ENCODE results near the gene MUSK.

Gene MUSK

DNA sequence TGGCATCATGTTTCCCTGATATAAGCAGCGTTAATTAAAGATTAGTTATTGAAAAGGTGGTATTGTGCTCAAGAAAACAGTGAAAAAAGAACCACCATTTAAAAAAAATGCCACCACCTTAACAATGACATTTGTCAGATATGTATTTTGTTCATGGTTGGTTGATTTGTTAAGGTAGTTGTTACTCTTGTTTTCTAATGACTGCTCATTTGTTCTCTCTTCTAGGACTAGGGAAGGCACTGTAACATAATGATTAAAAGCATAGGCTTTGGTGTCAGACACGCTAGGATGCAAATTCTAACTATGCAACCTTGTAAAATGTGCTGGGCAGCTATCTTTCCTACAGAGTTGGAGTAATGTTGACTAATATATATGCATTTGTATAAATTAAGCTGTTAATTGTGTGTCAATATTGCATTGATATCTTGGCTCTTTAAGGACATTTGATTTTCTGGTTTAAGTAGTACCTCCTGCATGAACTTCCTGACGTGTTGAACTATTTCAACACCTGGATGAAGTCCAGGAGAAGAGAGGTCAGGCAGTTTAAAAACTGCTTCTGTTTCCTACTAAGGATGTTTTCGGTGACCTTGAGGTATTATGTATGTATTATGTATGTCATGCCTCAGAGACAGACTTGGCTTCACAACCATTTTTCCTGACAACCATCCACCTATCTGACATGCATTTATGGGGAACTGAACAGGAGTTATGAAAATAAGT lies 77.8 kb downstream of the MUSK start:
- TF ChIP-seq TAF1 (IDR thresholded peaks at IDR 0.05; ENCODE audit: borderline replicate concordance, low read depth, low read length) (no peak), POLR2AphosphoS5 (IDR thresholded peaks at IDR 0.05; ENCODE audit: low read depth, low read length) (no peak), POLR2A (IDR thresholded peaks at IDR 0.05; ENCODE audit: low read depth, low read length) (no peak)
- FAIRE-seq: no peak

DNA sequence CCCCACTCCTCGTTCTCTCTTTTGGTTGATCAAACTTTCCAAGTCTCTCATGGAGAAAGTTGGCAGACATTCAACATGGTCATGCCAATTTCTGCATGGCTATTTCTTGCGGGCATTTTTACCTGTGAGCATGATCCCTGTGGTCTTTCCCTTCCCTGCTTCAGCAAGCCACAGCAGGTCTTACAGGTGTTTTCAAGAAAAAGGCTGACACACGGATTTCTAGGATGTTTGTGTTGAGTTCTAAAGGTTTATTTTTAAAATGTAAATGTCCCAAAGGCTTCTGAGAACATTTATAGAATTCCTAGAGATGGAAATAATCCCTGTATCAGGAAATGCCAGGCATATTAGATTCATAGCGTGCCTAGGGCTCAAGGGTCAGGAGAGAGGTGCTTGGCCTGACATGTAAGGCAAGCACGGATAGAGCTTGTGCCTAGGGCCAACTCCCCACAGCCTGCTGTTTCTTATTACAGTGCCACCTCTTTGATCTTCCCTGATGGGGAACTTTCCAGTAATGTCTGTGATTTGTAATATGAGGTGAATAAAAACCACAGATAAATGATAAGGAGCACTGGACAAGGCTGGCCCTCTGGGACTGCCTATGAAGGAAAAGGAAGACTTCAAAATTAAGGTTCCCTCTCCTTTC lies 79.8 kb downstream of the MUSK start:
- no peak for FAIRE-seq
- DNase-seq (ENCODE audit: insufficient read length): no peak
- TF ChIP-seq TAF1 (IDR thresholded peaks at IDR 0.05; ENCODE audit: borderline replicate concordance, low read depth, low read length) (no peak), POLR2AphosphoS5 (IDR thresholded peaks at IDR 0.05; ENCODE audit: low read depth, low read length) (no peak), POLR2A (IDR thresholded peaks at IDR 0.05; ENCODE audit: low read depth, low read length) (no peak)

More for the DNA sequence above, 77.8 kb downstream of the MUSK start:
- no peak for DNase-seq (ENCODE audit: insufficient read length)

- no peak for TF ChIP-seq POLR2AphosphoS5 (IDR thresholded peaks at IDR 0.05; ENCODE audit: low read depth, low read length)
- TF ChIP-seq POLR2A (IDR thresholded peaks at IDR 0.05; ENCODE audit: low read depth, low read length): no peak
- no peak for TF ChIP-seq TAF1 (IDR thresholded peaks at IDR 0.05; ENCODE audit: borderline replicate concordance, low read depth, low read length)
- DNase-seq (ENCODE audit: insufficient read length): no peak
- no peak for FAIRE-seq
These were observed 81.7 kb downstream of the MUSK start for GRCh38 chr9:110750272-110750671.

DNA sequence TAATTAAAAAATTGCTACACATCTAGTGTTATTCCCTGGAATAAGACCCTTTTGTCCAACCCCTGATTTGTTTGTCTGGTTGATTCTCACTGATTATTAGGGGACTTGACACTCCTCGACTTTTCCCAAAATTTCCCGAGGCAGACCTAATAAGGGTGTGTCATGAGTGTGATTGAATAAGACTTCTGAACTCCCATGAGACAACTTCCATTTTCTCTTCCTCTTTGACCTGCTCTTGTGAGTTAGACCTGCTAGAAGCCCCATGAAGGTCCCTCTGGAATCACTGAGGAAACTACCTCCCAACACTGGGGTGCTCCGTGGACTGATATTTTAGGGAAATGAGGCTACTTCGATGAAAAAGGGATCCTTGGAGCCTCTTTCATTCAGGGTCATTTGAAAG lies 83.4 kb downstream of the MUSK start:
- FAIRE-seq: no peak
- DNase-seq (ENCODE audit: insufficient read length): no peak
- TF ChIP-seq TAF1 (IDR thresholded peaks at IDR 0.05; ENCODE audit: borderline replicate concordance, low read depth, low read length) (no peak), POLR2AphosphoS5 (IDR thresholded peaks at IDR 0.05; ENCODE audit: low read depth, low read length) (no peak), POLR2A (IDR thresholded peaks at IDR 0.05; ENCODE audit: low read depth, low read length) (no peak)

- TF ChIP-seq POLR2A (IDR thresholded peaks at IDR 0.05; ENCODE audit: low read depth, low read length) (no peak), POLR2AphosphoS5 (IDR thresholded peaks at IDR 0.05; ENCODE audit: low read depth, low read length) (no peak), TAF1 (IDR thresholded peaks at IDR 0.05; ENCODE audit: borderline replicate concordance, low read depth, low read length) (no peak)
- no peak for FAIRE-seq
- DNase-seq (ENCODE audit: insufficient read length): no peak
These were observed 84.2 kb downstream of the MUSK start for GRCh38 chr9:110752766-110753165.

GRCh38 chr9:110753731-110754231 lies 85.2 kb downstream of the MUSK start:
- DNase-seq (ENCODE audit: insufficient read length): no peak
- no peak for FAIRE-seq
- TF ChIP-seq POLR2AphosphoS5 (IDR thresholded peaks at IDR 0.05; ENCODE audit: low read depth, low read length) (no peak), TAF1 (IDR thresholded peaks at IDR 0.05; ENCODE audit: borderline replicate concordance, low read depth, low read length) (no peak), POLR2A (IDR thresholded peaks at IDR 0.05; ENCODE audit: low read depth, low read length) (no peak)

DNA sequence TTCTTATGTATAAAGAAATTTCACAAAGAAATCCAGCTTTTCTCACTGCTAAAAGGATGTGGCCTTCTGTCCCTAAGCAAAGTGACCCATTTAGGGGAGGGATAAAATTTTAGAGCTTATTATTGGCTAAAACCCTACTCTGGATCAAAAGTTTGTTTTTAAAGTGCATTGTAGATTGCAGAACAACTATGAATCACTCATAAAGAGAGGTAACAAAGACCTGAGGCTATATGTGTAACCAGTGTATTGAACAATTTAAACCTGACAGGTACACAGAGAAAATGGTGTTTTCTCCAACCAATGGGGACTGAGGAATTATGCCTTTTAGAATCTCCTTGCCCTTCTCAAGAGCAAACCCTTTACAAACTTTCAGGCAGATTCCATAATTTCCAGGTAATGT lies 86.6 kb downstream of the MUSK start:
- TF ChIP-seq POLR2AphosphoS5 (IDR thresholded peaks at IDR 0.05; ENCODE audit: low read depth, low read length) (no peak), TAF1 (IDR thresholded peaks at IDR 0.05; ENCODE audit: borderline replicate concordance, low read depth, low read length) (no peak), POLR2A (IDR thresholded peaks at IDR 0.05; ENCODE audit: low read depth, low read length) (no peak)
- DNase-seq (ENCODE audit: insufficient read length): no peak
- no peak for FAIRE-seq

- FAIRE-seq (no peak), DNase-seq (ENCODE audit: insufficient read length) (no peak)
- TF ChIP-seq TAF1 (IDR thresholded peaks at IDR 0.05; ENCODE audit: borderline replicate concordance, low read depth, low read length): no peak
- TF ChIP-seq POLR2A (IDR thresholded peaks at IDR 0.05; ENCODE audit: low read depth, low read length): no peak
These were observed 89.6 kb downstream of the MUSK start for GRCh38 chr9:110758201-110758600.

DNA sequence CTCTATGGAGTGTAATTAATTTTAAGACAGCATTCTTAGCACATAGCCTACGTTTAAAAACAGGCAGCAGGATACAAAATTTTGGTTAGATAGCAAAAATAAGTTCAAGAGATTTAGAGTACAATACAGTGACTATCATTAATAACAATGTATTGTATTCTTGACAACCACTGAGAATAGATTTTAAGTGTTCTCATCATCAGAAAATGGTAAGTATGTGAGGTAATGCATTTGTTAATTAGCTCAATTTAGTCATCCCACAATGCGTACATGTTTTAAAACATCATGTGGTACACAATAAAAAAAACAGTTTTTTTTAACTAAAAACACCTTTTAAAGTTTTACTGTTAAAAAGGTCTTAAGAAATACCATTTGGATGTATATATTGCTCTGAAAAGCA lies 94.2 kb downstream of the MUSK start:
- no peak for FAIRE-seq
- DNase-seq (ENCODE audit: insufficient read length): no peak
- TF ChIP-seq TAF1 (IDR thresholded peaks at IDR 0.05; ENCODE audit: borderline replicate concordance, low read depth, low read length) (no peak), POLR2A (IDR thresholded peaks at IDR 0.05; ENCODE audit: low read depth, low read length) (no peak), POLR2AphosphoS5 (IDR thresholded peaks at IDR 0.05; ENCODE audit: low read depth, low read length) (no peak)

DNA sequence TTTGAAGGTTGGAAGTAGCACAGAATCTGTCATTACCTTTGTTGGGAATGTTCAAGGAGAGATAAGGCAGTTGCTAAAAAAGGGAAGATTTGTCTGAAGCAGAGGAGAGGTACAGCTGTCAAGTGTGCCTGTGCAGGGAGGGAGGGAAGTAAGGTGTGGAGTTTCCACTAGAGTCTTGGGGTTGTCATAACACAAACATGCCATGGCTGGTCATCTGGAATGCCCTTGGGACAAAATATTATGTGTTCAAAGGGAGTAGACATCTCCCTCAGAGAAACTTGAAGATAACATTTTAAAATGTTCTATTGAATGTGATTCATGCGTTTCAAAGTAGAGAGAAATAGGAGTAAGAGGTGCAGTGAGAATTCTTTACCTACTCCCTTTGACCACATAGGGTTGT lies 95.0 kb downstream of the MUSK start:
- no peak for DNase-seq (ENCODE audit: insufficient read length)
- no peak for FAIRE-seq
- TF ChIP-seq POLR2AphosphoS5 (IDR thresholded peaks at IDR 0.05; ENCODE audit: low read depth, low read length) (no peak), TAF1 (IDR thresholded peaks at IDR 0.05; ENCODE audit: borderline replicate concordance, low read depth, low read length) (no peak)

GRCh38 chr9:110764006-110764405 lies 95.4 kb downstream of the MUSK start:
- DNase-seq (ENCODE audit: insufficient read length) (no peak), FAIRE-seq (peak; percentile 58)
- TF ChIP-seq POLR2AphosphoS5 (IDR thresholded peaks at IDR 0.05; ENCODE audit: low read depth, low read length) (no peak), TAF1 (IDR thresholded peaks at IDR 0.05; ENCODE audit: borderline replicate concordance, low read depth, low read length) (no peak), POLR2A (IDR thresholded peaks at IDR 0.05; ENCODE audit: low read depth, low read length) (no peak)

DNA sequence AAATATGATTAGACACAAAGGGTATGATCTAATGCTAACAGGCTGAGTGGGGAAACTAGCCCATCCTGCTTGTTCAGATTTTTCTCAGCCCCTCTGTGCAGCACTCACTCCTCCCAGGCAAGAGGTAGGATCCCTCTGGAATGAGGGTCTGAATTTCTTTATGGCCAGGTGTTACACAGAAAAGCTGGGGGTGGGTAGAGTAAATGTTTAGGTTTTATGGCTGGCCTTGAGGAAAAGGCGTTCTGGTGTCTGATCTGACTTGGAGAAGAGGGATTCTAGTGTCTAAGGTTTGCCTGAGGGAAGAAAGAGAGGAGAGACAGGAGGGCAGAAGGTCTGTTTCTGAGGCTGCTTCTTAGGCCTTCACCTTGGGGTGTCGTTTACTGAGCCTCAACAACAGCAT lies 97.3 kb downstream of the MUSK start:
- FAIRE-seq (peak; percentile 30), DNase-seq (ENCODE audit: insufficient read length) (no peak)
- no peak for TF ChIP-seq TAF1 (IDR thresholded peaks at IDR 0.05; ENCODE audit: borderline replicate concordance, low read depth, low read length)
- no peak for TF ChIP-seq POLR2A (IDR thresholded peaks at IDR 0.05; ENCODE audit: low read depth, low read length)
- TF ChIP-seq POLR2AphosphoS5 (IDR thresholded peaks at IDR 0.05; ENCODE audit: low read depth, low read length): no peak

All from GM12892 (cell line).